Measurements from ENCODE around the gene ST6GAL1. TPM values are rescaled to one million over a fixed set of nuclear protein-coding genes. Genes with fewer than 3 reads are reported as not detected.

The ST6GAL1 gene
- total RNA-seq, 1 experiment from 2014 or later: 74.2 TPM

- CTCF ChIA-PET: no interaction called here
These were observed 195.1 kb downstream of the ST6GAL1 start for GRCh38 chr3:187125319-187126031.

More at GRCh38 chr3:187125319-187126031, 195.1 kb downstream of the ST6GAL1 start:
- POLR2A ChIA-PET (ENCODE audit: low non-redundant PET): no interaction called here
- no peaks in the 10 kb centered on the region for H3K9me3 ChIP-seq (ENCODE audit: low read depth, low read length, poor library complexity, severe bottlenecking)
- no peak overlapping the region for H3K4me3 ChIP-seq (ENCODE audit: low read depth, low read length, poor library complexity, severe bottlenecking)
- no peaks in the 10 kb centered on the region for H3K27me3 ChIP-seq (replicated peaks; ENCODE audit: insufficient read depth, low read depth, low read length, poor library complexity)
- no peaks in the 10 kb centered on the region for H3K4me1 ChIP-seq (ENCODE audit: insufficient read depth, low read length, poor library complexity, severe bottlenecking)
- BruUV-seq (replicated peaks): no TSS peak
- no peak overlapping the region for H3K27ac ChIP-seq (ENCODE audit: low read depth, low read length, poor library complexity, severe bottlenecking)
- TF ChIP-seq EZH2 (IDR thresholded peaks at IDR 0.05; ENCODE audit: borderline replicate concordance, low read depth, low read length, poor library complexity, severe bottlenecking) (no peak), CTCF (conservative IDR thresholded peaks at IDR 0.05; ENCODE audit: low read depth, low read length) (no peak)
- DNase-seq (ENCODE audit: low spot score): no peak
- intact Hi-C loops (cut with micrococcal nuclease; ENCODE audit: unreplicated experiment): no loop called here
- H3K36me3 ChIP-seq (ENCODE audit: insufficient read depth, low read length, poor library complexity, severe bottlenecking): peaks cover under 1% of the 10 kb centered on the region

Other genes with a start within 250 kb of the ST6GAL1 start
- gene KNG1, start 213.2 kb upstream of the ST6GAL1 start, total RNA-seq (2021): not detected in 2 replicates
- gene EIF4A2, start 146.9 kb upstream of the ST6GAL1 start, total RNA-seq (2021): 403 and 435 TPM in 2 replicates
- gene RFC4, start 124.0 kb upstream of the ST6GAL1 start, total RNA-seq (2021): 116 and 120 TPM in 2 replicates
- not detected in 2 replicates for gene ADIPOQ, start 87.8 kb upstream of the ST6GAL1 start, total RNA-seq (2021)
- gene RPL39L, start 209.0 kb downstream of the ST6GAL1 start, total RNA-seq (2021): 35.3 and 43.2 TPM in 2 replicates

All from A673 (cell line).